ENCODE measurements around the gene HLA-DPB1. TPM values are rescaled to one million over a fixed set of nuclear protein-coding genes. Genes with fewer than 3 reads are reported as not detected.

Gene HLA-DPB1
- total RNA-seq: 1.9 TPM

GRCh38 chr6:33075568-33076405 is at the start of gene HLA-DPB1:
Gene HLA-DPB1 (plus strand): TSS chr6:33075990. CDS start chr6:33076042, 52 bp downstream.

GRCh38 chr6:33073431-33073871 is 2.3 kb upstream of the HLA-DPB1 start, which contains the start of gene HLA-DPA1:
Gene HLA-DPA1 (minus strand): TSS chr6:33073649.

Other genes with a start within 250 kb of the HLA-DPB1 start
- 8.8 TPM for gene TAP2, start 237.3 kb upstream of the HLA-DPB1 start, total RNA-seq
- 2.5 TPM for gene PSMB8, start 231.9 kb upstream of the HLA-DPB1 start, total RNA-seq
- 4.7 TPM for gene TAP1, start 222.3 kb upstream of the HLA-DPB1 start, total RNA-seq
- 0.94 TPM for gene PSMB9, start 221.8 kb upstream of the HLA-DPB1 start, total RNA-seq
- gene HLA-DMB, start 135.0 kb upstream of the HLA-DPB1 start, total RNA-seq: 0.31 TPM
- 1.6 TPM for gene HLA-DMA, start 122.9 kb upstream of the HLA-DPB1 start, total RNA-seq
- 124 TPM for gene BRD2, start 107.4 kb upstream of the HLA-DPB1 start, total RNA-seq
- 0.31 TPM for gene HLA-DOA, start 66.4 kb upstream of the HLA-DPB1 start, total RNA-seq
- 0.94 TPM for gene HLA-DPA1, start 2.3 kb upstream of the HLA-DPB1 start, total RNA-seq
- 3.4 TPM for gene COL11A2, start 116.5 kb downstream of the HLA-DPB1 start, total RNA-seq
- 33.2 TPM for gene RXRB, start 124.7 kb downstream of the HLA-DPB1 start, total RNA-seq
- gene SLC39A7, start 124.9 kb downstream of the HLA-DPB1 start, total RNA-seq: 36.9 TPM
- 4.4 TPM for gene HSD17B8, start 128.7 kb downstream of the HLA-DPB1 start, total RNA-seq
- gene RING1, start 132.5 kb downstream of the HLA-DPB1 start, total RNA-seq: 21.9 TPM
- 47.6 TPM for gene VPS52, start 195.9 kb downstream of the HLA-DPB1 start, total RNA-seq
- gene RPS18, start 196.1 kb downstream of the HLA-DPB1 start, total RNA-seq: 3,808 TPM
- gene B3GALT4, start 201.1 kb downstream of the HLA-DPB1 start, total RNA-seq: 12.8 TPM
- 39.4 TPM for gene WDR46, start 213.2 kb downstream of the HLA-DPB1 start, total RNA-seq
- gene PFDN6, start 213.6 kb downstream of the HLA-DPB1 start, total RNA-seq: 18.5 TPM
- gene RGL2, start 223.0 kb downstream of the HLA-DPB1 start, total RNA-seq: 22.8 TPM
- 12.2 TPM for gene TAPBP, start 238.1 kb downstream of the HLA-DPB1 start, total RNA-seq
- 24.7 TPM for gene ZBTB22, start 241.8 kb downstream of the HLA-DPB1 start, total RNA-seq
- gene DAXX, start 247.0 kb downstream of the HLA-DPB1 start, total RNA-seq: 25.0 TPM

Measured in parietal lobe (tissue), 1 donor.